IMR-90 (cell line): Measurements from ENCODE around the gene C10orf90.

Source experiments
- BHLHE40 ChIP-seq: fragments of 150-350 bp; IDR thresholded peaks from 2 replicates; pipeline ENCODE4 v1.6.1; 2016; ENCODE audit warnings: mild to moderate bottlenecking, low read depth, low read length
- CEBPB ChIP-seq: IDR thresholded peaks from 2 replicates; pipeline ENCODE4 v1.6.1; 2012; ENCODE audit warnings: low read depth, low read length, improper control_type of control experiment
- CHD1 ChIP-seq: IDR thresholded peaks from 2 replicates; pipeline ENCODE4 v1.6.1; 2012; ENCODE audit warnings: low read depth, low read length, improper control_type of control experiment
- CTCF ChIP-seq: conservative IDR thresholded peaks from 2 replicates; pipeline ENCODE4 v1.5.1; 2012; ENCODE audit warnings: mild to moderate bottlenecking, low read depth, low read length, improper control_type of control experiment
- FOS ChIP-seq: fragments of 150-350 bp; IDR thresholded peaks from 2 replicates; pipeline ENCODE4 v1.6.1; 2016; ENCODE audit warnings: low read depth, low read length
- MAFK ChIP-seq: IDR thresholded peaks from 2 replicates; pipeline ENCODE4 v1.6.1; 2012; ENCODE audit warnings: low read depth, low read length, improper control_type of control experiment
- MAZ ChIP-seq: IDR thresholded peaks from 2 replicates; pipeline ENCODE4 v1.6.1; 2012; ENCODE audit warnings: low read depth, mild to moderate bottlenecking, low read length, improper control_type of control experiment, moderate library complexity, borderline replicate concordance
- MXI1 ChIP-seq: IDR thresholded peaks from 2 replicates; pipeline ENCODE4 v1.6.1; 2012; ENCODE audit warnings: low read depth, mild to moderate bottlenecking, low read length, moderate library complexity, borderline replicate concordance
- POLR2A ChIP-seq: IDR thresholded peaks from 2 replicates; pipeline ENCODE4 v1.6.1; 2012; ENCODE audit warnings: mild to moderate bottlenecking, low read depth, low read length
- RAD21 ChIP-seq: IDR thresholded peaks from 2 replicates; pipeline ENCODE4 v1.6.1; 2012; ENCODE audit warnings: low read length, improper control_type of control experiment
- RFX5 ChIP-seq: IDR thresholded peaks from 2 replicates; pipeline ENCODE4 v1.8.0; 2012; ENCODE audit warnings: low read depth, mild to moderate bottlenecking, low read length, moderate library complexity
- USF2 ChIP-seq: fragments of 150-350 bp; IDR thresholded peaks from 2 replicates; pipeline ENCODE4 v1.6.1; 2017; ENCODE audit warnings: mild to moderate bottlenecking, antibody characterized with exemption, low read length, low read depth

- no peak for TF ChIP-seq CTCF
- no peak for TF ChIP-seq USF2
- TF ChIP-seq BHLHE40: no peak
- TF ChIP-seq POLR2A: no peak
- no peak for TF ChIP-seq FOS
- no peak for TF ChIP-seq MAZ
- no peak for TF ChIP-seq RFX5
- no peak for TF ChIP-seq CHD1
- TF ChIP-seq MAFK: no peak
- TF ChIP-seq RAD21: no peak
- TF ChIP-seq MXI1: no peak
- TF ChIP-seq CEBPB: no peak
Measured at GRCh38 chr10:126425032-126425431, 245.5 kb downstream of the C10orf90 start.
